ENCODE results near the gene KIAA0753. TPM values are rescaled to one million over a fixed set of nuclear protein-coding genes. Genes with fewer than 3 reads are reported as not detected.

KIAA0753 gene
- total RNA-seq, 1 experiment from 2014 or later: 25.9 TPM

DNA sequence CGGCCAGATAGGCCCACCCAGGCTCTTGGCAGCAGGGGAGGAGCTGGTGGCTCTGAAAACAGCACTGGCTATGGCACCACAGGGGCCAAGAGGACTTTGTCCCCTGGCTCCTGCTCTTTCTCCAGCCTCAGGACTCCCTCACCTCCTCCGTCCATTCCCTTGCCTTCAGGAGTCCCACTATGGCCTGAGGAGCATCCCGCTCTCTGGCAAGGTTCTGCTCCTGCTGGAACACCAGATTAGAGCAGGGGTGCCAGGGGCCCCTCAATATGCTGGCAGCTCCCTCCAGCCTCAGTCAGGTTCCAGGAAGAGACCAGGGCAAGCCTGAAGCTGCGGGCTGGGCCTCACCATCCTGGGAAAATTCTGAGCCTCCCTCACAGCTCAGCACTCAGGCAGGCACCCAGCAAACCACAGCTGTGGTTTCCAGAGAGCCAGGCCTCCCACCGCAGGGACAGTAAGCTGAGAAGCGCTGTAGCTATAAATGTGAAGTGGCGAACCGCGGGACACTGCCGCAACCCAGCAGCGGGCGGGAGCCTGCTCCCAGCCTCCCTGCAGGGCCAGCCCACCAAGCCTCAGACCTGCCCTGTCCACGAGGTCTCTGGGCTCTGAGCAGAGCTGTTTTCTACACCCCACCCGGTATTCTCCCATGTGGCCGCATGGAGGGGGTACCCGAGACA is 36.8 kb upstream of the KIAA0753 start:
- Mint-ChIP-seq H3K27ac (ENCODE audit: unreplicated experiment) (no peak overlapping the region), H3K36me3 (ENCODE audit: insufficient read depth, unreplicated experiment) (no peaks in the 10 kb centered on the region), H3K27me3 (ENCODE audit: unreplicated experiment) (peaks cover 14% of the 10 kb centered on the region), H3K9me3 (ENCODE audit: low read depth, unreplicated experiment) (no peaks in the 10 kb centered on the region), H3K4me1 (ENCODE audit: low read depth, unreplicated experiment) (peaks cover 13% of the 10 kb centered on the region), H3K4me3 (ENCODE audit: low read depth, unreplicated experiment) (no peak overlapping the region)
- CTCF ChIA-PET: interaction anchor here (0.5 kb wide), 1 partner anchor 261 kb away, joined by 3 read pairs; no protein-coding TSS in a partner anchor
- no TSS peak for BruUV-seq (replicated peaks)
- TF ChIP-seq, protein P1, sequence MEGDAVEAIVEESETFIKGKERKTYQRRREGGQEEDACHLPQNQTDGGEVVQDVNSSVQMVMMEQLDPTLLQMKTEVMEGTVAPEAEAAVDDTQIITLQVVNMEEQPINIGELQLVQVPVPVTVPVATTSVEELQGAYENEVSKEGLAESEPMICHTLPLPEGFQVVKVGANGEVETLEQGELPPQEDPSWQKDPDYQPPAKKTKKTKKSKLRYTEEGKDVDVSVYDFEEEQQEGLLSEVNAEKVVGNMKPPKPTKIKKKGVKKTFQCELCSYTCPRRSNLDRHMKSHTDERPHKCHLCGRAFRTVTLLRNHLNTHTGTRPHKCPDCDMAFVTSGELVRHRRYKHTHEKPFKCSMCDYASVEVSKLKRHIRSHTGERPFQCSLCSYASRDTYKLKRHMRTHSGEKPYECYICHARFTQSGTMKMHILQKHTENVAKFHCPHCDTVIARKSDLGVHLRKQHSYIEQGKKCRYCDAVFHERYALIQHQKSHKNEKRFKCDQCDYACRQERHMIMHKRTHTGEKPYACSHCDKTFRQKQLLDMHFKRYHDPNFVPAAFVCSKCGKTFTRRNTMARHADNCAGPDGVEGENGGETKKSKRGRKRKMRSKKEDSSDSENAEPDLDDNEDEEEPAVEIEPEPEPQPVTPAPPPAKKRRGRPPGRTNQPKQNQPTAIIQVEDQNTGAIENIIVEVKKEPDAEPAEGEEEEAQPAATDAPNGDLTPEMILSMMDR (IDR thresholded peaks at IDR 0.05; ENCODE audit: unreplicated experiment): no peak
- DNase-seq: no peak
- intact Hi-C loops (cut with micrococcal nuclease; ENCODE audit: unreplicated experiment): no loop called here

DNA sequence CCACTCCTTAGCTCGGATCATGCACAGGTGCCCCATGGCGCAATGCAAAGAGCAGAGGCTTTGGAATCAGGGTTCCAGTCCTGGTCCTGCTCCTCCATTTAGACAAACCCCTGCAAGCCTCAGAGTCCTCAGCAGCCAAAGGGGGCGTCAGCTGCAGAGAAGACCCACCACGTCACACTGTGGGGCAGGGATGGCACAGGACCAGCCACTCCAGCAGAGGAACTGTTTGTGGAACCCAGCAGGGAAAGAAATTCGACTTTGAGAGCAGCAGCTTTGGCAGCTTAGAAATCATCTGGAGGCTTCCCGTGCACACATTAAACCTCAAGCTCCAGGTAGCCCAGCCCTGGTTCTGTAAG is 36.3 kb upstream of the KIAA0753 start:
- no peak for DNase-seq
- Mint-ChIP-seq H3K27me3 (ENCODE audit: unreplicated experiment) (peaks cover 14% of the 10 kb centered on the region), H3K4me1 (ENCODE audit: low read depth, unreplicated experiment) (peaks cover 13% of the 10 kb centered on the region), H3K9me3 (ENCODE audit: low read depth, unreplicated experiment) (no peaks in the 10 kb centered on the region), H3K27ac (ENCODE audit: unreplicated experiment) (no peak overlapping the region), H3K36me3 (ENCODE audit: insufficient read depth, unreplicated experiment) (no peaks in the 10 kb centered on the region), H3K4me3 (ENCODE audit: low read depth, unreplicated experiment) (no peak overlapping the region)
- TF ChIP-seq, protein P1 (IDR thresholded peaks at IDR 0.05; ENCODE audit: unreplicated experiment): no peak
- BruUV-seq (replicated peaks): no TSS peak
- intact Hi-C loops (cut with micrococcal nuclease; ENCODE audit: unreplicated experiment): no loop called here
- CTCF ChIA-PET: interaction anchor here (0.5 kb wide), 1 partner anchor 261 kb away, joined by 3 read pairs; no protein-coding TSS in a partner anchor

DNA sequence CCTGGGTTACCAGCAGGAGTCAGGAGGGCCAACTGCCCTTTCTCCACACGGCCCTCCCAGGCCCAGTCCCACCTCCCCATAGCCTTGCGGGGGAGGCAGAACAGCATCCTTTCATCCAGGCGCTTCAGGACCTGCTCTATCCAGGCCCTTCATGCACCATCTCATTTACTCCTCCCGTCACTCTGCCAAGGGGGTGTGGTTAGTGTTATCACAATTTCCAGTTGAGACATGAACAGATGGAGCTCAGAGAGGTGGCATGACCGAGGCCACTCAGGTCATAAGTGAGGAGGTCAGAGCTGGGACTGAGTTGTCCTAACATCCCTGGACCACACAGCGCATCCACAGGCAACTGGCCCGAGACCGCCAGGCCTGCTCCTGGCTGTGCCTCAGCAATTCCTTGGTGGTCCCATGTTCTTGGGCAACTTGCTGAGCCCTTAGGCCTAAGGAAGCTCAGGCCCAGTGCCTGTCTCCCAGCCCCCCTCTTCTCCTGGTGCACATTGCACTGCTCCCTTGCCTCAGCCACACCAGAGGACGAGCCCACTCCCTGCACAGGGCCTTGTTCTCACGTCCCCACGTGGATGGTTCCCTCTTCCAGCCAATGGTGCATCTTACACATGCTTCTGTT is 34.8 kb upstream of the KIAA0753 start:
- BruUV-seq (replicated peaks): no TSS peak
- H3K9me3 Mint-ChIP-seq (ENCODE audit: low read depth, unreplicated experiment): no peaks in the 10 kb centered on the region
- no peak overlapping the region for H3K27ac Mint-ChIP-seq (ENCODE audit: unreplicated experiment)
- peaks cover 5% of the 10 kb centered on the region for H3K4me1 Mint-ChIP-seq (ENCODE audit: low read depth, unreplicated experiment)
- H3K36me3 Mint-ChIP-seq (ENCODE audit: insufficient read depth, unreplicated experiment): no peaks in the 10 kb centered on the region
- no peak overlapping the region for H3K4me3 Mint-ChIP-seq (ENCODE audit: low read depth, unreplicated experiment)
- CTCF ChIA-PET: no interaction called here
- peaks cover 14% of the 10 kb centered on the region for H3K27me3 Mint-ChIP-seq (ENCODE audit: unreplicated experiment)
- TF ChIP-seq, protein P1 (IDR thresholded peaks at IDR 0.05; ENCODE audit: unreplicated experiment): no peak
- intact Hi-C loops (cut with micrococcal nuclease; ENCODE audit: unreplicated experiment): no loop called here
- DNase-seq: no peak

DNA sequence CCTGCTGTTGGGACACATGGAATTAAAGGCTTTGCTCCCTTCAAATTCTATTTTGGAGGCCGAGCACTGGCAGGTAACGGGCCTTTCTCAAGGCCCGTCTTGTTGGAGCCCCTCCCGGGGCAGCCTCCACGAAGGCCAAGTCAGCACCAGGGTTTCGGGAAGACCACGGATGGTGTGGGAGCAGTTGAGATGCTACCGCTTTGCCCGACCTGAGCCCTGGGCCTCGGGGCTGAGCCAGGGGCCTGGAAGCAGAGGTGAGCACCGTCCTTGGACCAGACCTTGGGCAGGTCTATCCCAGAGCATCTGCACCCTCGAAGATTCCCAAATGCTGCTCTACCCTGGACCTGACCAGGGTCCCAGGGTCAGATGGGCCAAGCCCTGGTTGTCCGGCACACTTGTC is 34.1 kb upstream of the KIAA0753 start:
- H3K27me3 Mint-ChIP-seq (ENCODE audit: unreplicated experiment): peaks cover 14% of the 10 kb centered on the region
- no peak for DNase-seq
- H3K4me1 Mint-ChIP-seq (ENCODE audit: low read depth, unreplicated experiment): peaks cover 9% of the 10 kb centered on the region
- H3K4me3 Mint-ChIP-seq (ENCODE audit: low read depth, unreplicated experiment): no peak overlapping the region
- no peak overlapping the region for H3K27ac Mint-ChIP-seq (ENCODE audit: unreplicated experiment)
- intact Hi-C loops (cut with micrococcal nuclease; ENCODE audit: unreplicated experiment): no loop called here
- peaks cover 4% of the 10 kb centered on the region for H3K36me3 Mint-ChIP-seq (ENCODE audit: insufficient read depth, unreplicated experiment)
- TF ChIP-seq, protein P1 (IDR thresholded peaks at IDR 0.05; ENCODE audit: unreplicated experiment): no peak
- H3K9me3 Mint-ChIP-seq (ENCODE audit: low read depth, unreplicated experiment): no peaks in the 10 kb centered on the region
- CTCF ChIA-PET: no interaction called here
- no TSS peak for BruUV-seq (replicated peaks)

All from Calu3 (cell line).